Peyer's patch (tissue), 4 donors: ENCODE results near the gene TTC23. TPM values are rescaled to one million over a fixed set of nuclear protein-coding genes. Genes with fewer than 3 reads are reported as not detected.

Source experiments
- DNase-seq, 3 donors: peaks; one replicate each; pipeline ENCODE4 v3.0.0-alpha.2; 2017 to 2019
- H3K27ac ChIP-seq, 4 donors: fragments of 200-600 bp; sonication (generic); one replicate each; pipeline ENCODE4 v1.5.1; 2016 to 2019
- H3K27me3 ChIP-seq, 2 donors: fragments of 200-600 bp; sonication (generic); one replicate each; pipeline ENCODE4 v1.5.1; 2019
- H3K36me3 ChIP-seq, 3 donors: fragments of 200-600 bp; sonication (generic); one replicate each; pipeline ENCODE4 v1.5.1; 2016 to 2019
- H3K4me1 ChIP-seq, 4 donors: fragments of 200-600 bp; sonication (generic); one replicate each; pipeline ENCODE4 v1.5.1; 2016 to 2019
- H3K4me3 ChIP-seq, 4 donors: fragments of 200-600 bp; sonication (generic); 1 replicate in 3 of 4; 2 replicates in 1 of 4; pipeline ENCODE4 v1.5.1; 2016 to 2019; ENCODE audit warnings: mild to moderate bottlenecking in 1 of 4
- H3K9me3 ChIP-seq, 4 donors: fragments of 200-600 bp; sonication (generic); one replicate each; pipeline ENCODE4 v1.5.1; 2016 to 2019; ENCODE audit warnings: mild to moderate bottlenecking in 1 of 4
- POLR2A ChIP-seq, 2 donors: fragments of 450-650 bp; IDR thresholded peaks; one replicate each; pipeline ENCODE4 v1.5.1; 2017; ENCODE audit warnings: antibody characterized with exemption in 2 of 2, mild to moderate bottlenecking in 2 of 2, moderate library complexity in 2 of 2
- total RNA-seq, 4 donors: library from RNA; depleted of rRNA; stranded (reverse); fragments of >200 nt; gene quantifications; one replicate each; pipeline ENCODE4 v1.1.0, GENCODE V29; 2016
- TF ChIP-seq, protein P1 (sequence below), 6 experiments: fragments of 450-650 bp in 4 of 6; fragments of 200-600 bp in 2 of 6; sonication (generic) in 1 of 6; IDR thresholded peaks; one replicate each; pipeline ENCODE4 v1.5.1; 2017 to 2019; ENCODE audit warnings: antibody characterized with exemption in 6 of 6, mild to moderate bottlenecking in 3 of 6, moderate library complexity in 1 of 6

Gene TTC23
- total RNA-seq, 4 donors from 2014 or later = 8.2 to 33.0 (median 22.9) TPM

DNA sequence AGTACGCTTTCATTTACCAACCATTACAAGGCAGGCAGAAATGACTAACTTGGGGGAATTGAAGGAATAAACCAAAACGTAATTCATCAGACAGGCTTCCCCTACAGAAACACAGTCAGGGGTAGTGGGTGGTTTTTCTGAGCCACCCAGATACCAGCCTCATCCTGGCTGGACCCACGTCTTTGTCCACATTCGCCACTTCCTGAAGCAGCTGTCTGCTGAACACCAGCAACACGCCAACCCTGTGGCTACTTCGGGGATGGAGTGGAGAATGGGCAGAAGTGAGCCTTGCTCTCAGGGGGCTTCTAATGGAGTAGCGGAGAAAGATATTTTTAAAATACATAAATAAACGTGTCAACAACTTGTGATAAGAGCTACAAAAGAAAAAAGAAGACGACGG is 104.4 kb downstream of the TTC23 start:
- DNase-seq = no peak
- Histone ChIP-seq H3K9me3 (no peaks in the 10 kb centered on the region), H3K36me3 (no peaks in the 10 kb centered on the region), H3K27me3 (no peaks in the 10 kb centered on the region), H3K4me1 (peaks cover 0 to 13% (median 0%) of the 10 kb centered on the region in 4 donors), H3K27ac (peak overlapping the region in 1 of 4 donors; percentile 66), H3K4me3 (no peak overlapping the region)
- TF ChIP-seq, protein P1, sequence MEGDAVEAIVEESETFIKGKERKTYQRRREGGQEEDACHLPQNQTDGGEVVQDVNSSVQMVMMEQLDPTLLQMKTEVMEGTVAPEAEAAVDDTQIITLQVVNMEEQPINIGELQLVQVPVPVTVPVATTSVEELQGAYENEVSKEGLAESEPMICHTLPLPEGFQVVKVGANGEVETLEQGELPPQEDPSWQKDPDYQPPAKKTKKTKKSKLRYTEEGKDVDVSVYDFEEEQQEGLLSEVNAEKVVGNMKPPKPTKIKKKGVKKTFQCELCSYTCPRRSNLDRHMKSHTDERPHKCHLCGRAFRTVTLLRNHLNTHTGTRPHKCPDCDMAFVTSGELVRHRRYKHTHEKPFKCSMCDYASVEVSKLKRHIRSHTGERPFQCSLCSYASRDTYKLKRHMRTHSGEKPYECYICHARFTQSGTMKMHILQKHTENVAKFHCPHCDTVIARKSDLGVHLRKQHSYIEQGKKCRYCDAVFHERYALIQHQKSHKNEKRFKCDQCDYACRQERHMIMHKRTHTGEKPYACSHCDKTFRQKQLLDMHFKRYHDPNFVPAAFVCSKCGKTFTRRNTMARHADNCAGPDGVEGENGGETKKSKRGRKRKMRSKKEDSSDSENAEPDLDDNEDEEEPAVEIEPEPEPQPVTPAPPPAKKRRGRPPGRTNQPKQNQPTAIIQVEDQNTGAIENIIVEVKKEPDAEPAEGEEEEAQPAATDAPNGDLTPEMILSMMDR (IDR thresholded peaks at IDR 0.05) = no peak
- TF ChIP-seq POLR2A (IDR thresholded peaks at IDR 0.05) = no peak

DNA sequence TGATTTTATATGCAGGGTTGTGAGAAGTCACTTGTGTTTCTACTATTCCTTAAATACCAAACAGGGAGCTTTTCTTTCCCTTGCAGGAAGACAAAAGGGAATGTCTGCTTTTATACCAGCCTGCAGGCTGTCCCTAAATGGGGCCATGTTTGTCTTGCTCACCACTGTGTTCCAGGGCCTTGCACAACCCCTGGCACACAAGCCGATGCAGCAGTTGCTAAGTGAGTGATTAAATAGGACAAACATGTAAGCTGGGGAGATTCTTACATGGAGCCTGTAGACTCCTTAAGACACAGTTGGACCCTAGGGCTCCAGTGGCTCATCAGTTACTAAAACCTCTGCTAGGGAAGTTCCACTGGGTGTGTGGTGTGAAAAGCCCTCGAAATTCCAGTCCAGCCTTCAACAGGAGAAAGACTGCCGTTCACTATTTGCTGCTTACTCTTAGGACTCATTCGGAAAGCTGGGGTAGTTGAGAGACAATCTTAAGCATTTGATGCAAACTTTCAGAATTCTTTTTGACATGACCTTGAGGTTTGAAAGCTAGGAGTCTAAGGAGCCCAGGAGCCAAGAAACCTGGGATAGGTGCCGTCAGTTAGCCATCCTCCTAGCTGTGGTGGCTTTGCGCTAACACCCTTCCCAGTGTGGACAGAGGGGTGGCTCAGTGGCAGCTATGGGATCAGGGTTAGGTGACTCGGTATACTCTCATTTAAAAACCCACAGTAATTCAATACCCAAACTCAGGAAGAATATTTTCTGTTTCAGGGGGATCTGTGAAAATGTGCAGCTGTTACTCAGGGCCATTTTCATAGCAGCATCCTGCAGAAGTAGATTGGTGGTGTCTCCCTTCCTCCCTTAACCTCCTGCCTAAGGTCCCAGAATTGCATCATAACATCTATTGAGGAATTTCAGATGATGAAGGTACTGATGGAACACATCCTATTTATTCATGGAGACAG is 105.4 kb downstream of the TTC23 start:
- Histone ChIP-seq H3K27ac (peak overlapping the region in 1 of 4 donors; percentile 66), H3K27me3 (no peaks in the 10 kb centered on the region), H3K4me1 (peaks cover 0 to 13% (median 0%) of the 10 kb centered on the region in 4 donors), H3K36me3 (no peaks in the 10 kb centered on the region), H3K4me3 (no peak overlapping the region), H3K9me3 (no peaks in the 10 kb centered on the region)
- no peak for DNase-seq
- TF ChIP-seq POLR2A (IDR thresholded peaks at IDR 0.05) = no peak
- TF ChIP-seq, protein P1 (IDR thresholded peaks at IDR 0.05) = no peak

DNA sequence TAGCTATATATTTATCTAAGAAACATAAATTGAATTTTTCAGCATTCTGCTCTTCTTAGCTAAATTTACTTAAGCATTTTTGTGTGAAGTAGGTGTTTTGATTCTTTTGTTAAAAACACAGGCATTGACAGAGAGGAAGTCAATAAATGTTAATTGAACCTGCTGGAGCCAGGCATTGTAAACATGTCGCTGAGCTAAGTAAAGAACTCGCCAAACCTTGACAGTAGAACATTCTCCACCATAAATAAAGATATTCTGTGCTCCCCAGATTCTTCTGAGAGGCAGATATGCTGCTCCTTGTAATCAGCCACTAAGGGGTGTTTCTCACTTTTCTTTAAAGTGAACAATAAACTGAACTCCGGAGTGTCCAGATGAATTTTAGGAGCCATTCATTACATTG is 106.1 kb downstream of the TTC23 start:
- Histone ChIP-seq H3K4me3 (no peak overlapping the region), H3K9me3 (no peaks in the 10 kb centered on the region), H3K27me3 (no peaks in the 10 kb centered on the region), H3K36me3 (no peaks in the 10 kb centered on the region), H3K4me1 (peaks cover 0 to 13% (median 0%) of the 10 kb centered on the region in 4 donors), H3K27ac (peak overlapping the region in 1 of 4 donors; percentile 66)
- no peak for DNase-seq
- no peak for TF ChIP-seq POLR2A (IDR thresholded peaks at IDR 0.05)
- TF ChIP-seq, protein P1 (IDR thresholded peaks at IDR 0.05) = no peak

DNA sequence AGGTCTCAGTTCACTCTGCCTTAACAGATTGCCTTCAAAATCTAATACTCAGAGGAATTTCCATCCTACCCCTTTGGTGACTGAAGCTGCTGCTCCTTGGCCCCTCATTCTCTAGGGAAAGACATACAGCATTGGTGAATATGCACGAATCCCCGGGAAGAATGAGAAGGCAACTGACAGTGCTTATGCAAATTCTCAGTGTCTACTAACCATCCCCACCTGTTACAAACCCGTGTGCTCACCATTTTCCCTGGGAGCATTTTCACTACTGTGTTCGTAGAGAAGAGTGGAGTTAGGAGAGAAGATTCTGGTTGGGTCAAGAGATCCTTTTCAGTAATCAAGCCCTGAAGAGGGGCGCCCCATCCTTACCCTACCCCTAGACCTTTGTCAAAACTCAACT is 106.8 kb downstream of the TTC23 start:
- no peak for DNase-seq
- no peak for TF ChIP-seq POLR2A (IDR thresholded peaks at IDR 0.05)
- TF ChIP-seq, protein P1 (IDR thresholded peaks at IDR 0.05) = no peak
- Histone ChIP-seq H3K27ac (peak overlapping the region in 1 of 4 donors; percentile 66), H3K4me3 (no peak overlapping the region), H3K27me3 (no peaks in the 10 kb centered on the region), H3K4me1 (peaks cover 0 to 13% (median 0%) of the 10 kb centered on the region in 4 donors), H3K36me3 (no peaks in the 10 kb centered on the region), H3K9me3 (no peaks in the 10 kb centered on the region)

DNA sequence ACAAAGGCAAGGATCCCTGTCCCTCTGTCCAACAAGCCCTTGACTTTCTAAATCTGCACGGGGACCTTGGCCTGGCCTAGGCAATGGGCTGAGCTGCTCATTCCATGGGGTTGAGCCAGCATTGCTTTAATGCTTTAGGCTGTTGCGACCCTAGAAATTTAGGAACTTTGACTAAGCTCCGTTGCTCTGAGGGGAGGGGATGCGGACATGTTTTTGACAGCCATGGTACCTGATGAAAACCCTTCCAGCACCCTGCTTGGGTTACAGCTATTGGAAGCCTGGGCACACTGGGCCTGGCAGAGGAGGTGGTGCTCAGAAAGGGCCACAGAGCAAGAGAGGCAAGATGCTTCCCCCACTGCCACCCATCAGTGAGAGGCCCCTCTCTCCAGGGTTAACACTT is 107.4 kb downstream of the TTC23 start:
- Histone ChIP-seq H3K27ac (peak overlapping the region in 1 of 4 donors; percentile 66), H3K4me1 (peaks cover 0 to 13% (median 0%) of the 10 kb centered on the region in 4 donors), H3K36me3 (no peaks in the 10 kb centered on the region), H3K4me3 (no peak overlapping the region), H3K27me3 (no peaks in the 10 kb centered on the region), H3K9me3 (no peaks in the 10 kb centered on the region)
- DNase-seq = no peak
- no peak for TF ChIP-seq POLR2A (IDR thresholded peaks at IDR 0.05)
- TF ChIP-seq, protein P1 (IDR thresholded peaks at IDR 0.05) = no peak
